GM21786 (cell line): ENCODE results near the gene CD3E.

Experiments used
- ATAC-seq: cut with Tn5 transposase; IDR thresholded peaks from one replicate; pipeline ENCODE4 v1.9.1; 2021; ENCODE audit not compliant: unreplicated experiment

The CD3E gene

DNA sequence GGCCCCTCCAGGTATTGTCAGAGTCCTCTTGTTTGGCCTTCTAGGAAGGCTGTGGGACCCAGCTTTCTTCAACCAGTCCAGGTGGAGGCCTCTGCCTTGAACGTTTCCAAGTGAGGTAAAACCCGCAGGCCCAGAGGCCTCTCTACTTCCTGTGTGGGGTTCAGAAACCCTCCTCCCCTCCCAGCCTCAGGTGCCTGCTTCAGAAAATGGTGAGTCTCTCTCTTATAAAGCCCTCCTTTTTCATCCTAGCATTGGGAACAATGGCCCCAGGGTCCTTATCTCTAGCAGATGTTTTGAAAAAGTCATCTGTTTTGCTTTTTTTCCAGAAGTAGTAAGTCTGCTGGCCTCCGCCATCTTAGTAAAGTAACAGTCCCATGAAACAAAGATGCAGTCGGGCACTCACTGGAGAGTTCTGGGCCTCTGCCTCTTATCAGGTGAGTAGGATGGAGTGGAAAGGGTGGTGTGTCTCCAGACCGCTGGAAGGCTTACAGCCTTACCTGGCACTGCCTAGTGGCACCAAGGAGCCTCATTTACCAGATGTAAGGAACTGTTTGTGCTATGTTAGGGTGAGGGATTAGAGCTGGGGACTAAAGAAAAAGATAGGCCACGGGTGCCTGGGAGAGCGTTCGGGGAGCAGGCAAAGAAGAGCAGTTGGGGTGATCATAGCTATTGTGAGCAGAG, at the start of gene CD3E:
Gene CD3E (plus strand): TSS at position 163 of the 681 bp plus-strand sequence. CDS start 223 bp downstream, at position 386.
- no peak for ATAC-seq

DNA sequence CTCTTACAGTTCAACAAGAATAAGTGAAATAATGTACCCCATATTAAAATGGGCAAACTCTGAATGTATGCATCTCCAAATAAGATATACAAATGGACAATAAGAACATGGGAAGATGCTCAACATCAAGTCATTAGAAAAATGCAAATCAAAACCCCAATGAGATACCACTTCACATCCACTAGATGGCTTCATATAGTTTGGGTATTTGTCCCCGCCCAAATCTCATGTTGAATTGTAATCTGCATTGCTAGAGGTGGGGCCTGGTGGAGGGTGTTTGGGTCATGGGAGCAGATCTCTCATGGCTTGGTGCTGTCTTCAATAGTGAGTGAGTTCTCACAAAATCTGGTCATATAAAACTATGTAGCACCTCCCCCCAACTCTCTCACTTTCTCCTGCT, 46.1 kb upstream of the CD3E start:
- ATAC-seq = no peak

DNA sequence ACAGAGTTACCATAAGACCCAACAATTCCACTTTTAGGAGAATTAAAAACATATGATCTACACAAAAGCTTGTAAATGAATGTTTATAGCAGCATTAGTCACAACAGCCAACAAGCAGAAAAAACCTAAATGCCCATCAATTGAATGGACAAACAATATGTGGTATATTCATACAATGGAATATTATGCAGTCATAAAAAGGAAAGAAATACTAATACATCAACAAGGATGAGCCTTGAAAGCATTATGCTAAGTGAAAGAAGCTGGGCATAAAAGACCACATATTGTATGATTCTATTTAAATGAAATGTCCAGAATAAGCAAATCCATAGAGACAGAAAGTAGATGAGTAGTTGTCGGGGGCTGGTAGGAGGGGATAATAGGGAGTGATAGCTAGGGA, 45.4 kb upstream of the CD3E start:
- ATAC-seq = no peak

DNA sequence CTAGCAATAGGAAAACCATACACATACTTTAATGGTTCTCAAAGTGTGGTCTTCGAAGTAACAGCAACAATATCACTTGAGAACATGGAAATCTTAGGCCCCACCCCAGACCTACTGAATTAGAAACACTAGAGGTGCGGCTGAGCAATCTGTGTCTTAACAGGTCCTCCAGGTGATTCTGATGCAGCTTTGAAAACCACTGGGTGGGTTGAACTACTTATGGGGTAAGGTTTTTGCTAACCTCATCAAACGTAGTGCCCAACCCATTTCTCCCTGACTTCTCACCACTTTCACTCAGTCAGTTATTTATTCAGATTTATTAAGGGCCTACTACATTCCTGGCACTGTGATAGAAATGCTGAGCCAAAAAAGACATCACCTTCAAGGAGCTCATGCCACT, 44.2 kb upstream of the CD3E start:
- no peak for ATAC-seq

DNA sequence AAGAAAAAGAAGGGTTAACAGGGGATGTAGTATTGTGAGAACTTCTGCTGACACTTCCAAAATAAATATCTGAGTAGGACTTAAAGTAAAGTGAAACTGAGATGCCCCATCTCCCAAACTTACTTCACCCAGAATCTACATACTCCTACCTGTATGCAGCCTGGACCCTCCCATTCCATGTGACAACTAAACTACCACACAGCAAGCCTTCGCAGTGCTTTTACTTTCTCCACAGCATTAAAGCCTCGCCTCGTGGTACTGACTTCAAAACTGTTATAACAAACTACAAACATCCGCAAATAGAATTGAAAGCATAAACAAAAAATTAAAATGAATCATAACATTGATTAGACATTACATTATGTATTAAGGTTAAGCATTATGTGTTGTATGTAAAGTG, 41.4 kb upstream of the CD3E start:
- ATAC-seq = no peak

DNA sequence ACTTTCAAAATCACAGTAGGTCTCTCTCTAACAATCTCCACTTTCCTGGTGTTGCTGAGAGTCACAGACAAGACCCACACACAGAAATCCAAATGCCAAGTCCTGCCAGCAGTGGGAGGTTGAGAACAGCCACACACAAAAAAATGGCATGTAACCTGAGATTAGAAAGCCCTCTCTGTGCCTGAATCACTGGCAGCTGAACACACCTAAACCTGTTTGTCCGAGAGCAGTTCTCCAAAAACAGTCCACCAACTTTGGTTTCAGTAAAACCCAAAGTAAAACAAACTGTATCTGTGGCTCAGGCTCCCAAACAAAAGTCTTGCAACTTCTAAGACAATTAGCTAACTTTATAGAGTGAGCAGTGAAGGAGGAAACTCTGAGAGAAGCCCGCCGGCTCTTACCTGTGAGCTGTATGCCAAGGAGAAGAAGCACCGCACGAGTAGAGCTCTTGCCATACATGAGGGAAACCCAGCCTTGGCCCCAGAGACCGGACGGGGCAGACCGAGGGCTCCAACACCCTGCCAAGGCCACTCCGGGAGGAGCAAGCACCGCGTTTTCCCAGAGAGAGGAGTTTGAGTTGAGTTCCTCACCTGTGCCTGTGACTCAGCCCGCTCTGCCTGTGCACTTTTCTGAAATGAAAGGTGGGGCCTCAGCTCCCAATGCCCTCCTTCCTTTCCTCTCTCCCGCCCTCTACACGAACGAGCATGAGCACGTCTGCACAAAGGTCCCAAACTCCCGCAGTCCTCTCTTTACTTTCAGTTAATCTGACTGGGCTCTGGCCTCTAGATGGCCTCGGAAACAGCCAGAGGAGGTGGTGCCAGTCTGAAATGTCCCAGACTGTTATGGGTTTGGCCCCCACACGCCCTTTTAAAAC, 40.6 kb upstream of the CD3E start, which contains the start of gene MPZL2:
Gene MPZL2 (minus strand): TSS at position 603 of the 874 bp plus-strand sequence. CDS start 144 bp downstream, at position 459.
- no peak for ATAC-seq

DNA sequence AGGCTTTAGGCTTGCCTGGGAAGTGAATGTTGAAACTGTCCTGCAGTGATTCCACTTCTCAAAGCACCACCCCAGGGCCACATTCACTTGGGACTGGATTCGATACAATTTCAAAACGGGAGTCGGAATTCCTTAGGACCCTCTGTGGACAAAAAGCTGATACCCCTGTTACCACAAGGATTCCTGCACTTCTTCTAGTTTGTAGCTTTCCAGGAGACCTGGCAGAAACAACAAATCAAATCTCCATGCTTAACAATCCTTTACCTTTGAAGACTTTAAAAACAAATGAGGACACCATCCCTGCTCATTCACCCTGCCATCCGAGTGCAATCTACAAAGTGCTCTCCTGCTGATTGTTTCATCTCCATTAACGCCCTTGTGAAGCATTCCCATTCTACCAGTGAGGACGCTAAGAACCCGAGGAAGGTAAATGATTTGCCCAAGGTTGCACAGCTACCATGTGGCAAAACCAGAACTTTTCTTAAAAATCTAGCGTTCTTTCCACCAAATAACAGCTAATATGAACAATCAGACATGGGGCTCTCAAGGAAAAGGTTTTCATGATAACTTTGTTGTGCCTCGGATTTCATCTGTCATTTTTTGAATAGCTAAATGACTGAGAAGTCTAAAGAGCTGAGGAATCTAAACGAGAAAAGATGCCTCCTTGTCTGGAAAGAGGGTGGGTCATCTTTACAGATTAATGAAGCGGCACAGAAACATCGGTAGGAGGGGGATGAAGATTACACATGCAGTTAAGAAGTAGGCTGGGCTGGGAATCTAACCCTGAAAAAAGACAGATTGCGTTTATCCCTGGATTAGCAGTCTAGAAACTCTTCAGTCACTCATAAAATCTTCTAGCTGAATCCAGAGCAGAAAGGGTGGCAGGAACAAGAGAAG, 39.7 kb upstream of the CD3E start:
- no peak for ATAC-seq

DNA sequence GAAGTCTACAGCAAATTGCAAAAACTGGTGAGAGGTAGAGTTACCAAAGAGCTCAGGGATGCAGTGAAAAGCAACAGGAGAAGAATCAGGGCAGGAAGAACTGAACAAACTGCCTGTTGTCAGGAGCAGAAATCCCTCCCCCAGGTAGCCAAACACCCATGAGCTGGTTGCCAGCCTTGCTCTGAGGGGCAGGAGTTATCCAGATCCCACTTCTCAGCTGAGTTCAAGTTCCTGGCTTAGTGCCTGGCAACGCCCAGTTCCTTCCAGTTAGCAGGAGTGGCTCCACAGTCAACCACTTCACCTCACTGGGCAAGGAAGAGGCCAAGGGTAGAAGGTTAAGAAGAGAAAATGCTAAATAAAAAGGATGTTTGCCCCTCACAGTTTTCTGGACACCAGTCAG, 38.6 kb upstream of the CD3E start:
- no peak for ATAC-seq

DNA sequence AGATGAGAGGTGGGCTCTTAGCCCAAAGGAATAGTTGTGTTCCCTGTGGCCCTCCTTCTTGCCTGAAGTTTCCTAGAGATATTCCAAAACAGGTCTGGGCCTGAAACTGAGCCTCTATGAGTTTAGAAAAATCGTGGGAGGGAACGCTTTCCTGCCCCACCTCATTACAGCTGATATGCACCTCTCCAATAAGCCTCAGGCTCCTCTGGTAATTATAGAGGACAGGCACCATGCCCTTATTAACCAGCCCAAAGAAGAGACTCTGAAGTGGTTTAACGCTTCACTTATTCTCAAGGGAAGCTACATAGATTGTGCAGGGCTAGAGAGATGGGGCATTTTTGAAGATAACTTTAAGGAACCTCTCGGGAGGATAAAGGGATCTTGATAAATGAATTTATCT, 37.0 kb upstream of the CD3E start:
- no peak for ATAC-seq

DNA sequence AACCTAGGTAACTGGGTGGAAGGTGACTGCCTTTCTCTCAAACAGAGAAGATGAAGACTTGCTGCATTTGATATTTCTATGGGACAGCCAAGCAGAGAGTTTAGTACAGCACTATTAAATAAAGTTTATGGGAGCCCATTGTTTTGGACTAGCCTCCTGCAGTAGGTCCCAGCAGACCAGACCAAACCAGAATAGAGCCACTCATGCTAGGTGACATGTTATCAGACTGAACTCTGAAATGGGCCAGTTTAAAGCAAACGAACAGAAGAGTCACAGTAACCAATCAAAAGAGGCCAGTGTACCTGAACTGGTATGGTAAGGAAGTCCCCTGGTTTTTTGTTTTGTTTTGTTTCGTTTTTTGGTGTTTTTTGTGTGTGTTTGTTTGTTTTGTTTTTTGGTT, 32.5 kb upstream of the CD3E start:
- ATAC-seq = no peak

DNA sequence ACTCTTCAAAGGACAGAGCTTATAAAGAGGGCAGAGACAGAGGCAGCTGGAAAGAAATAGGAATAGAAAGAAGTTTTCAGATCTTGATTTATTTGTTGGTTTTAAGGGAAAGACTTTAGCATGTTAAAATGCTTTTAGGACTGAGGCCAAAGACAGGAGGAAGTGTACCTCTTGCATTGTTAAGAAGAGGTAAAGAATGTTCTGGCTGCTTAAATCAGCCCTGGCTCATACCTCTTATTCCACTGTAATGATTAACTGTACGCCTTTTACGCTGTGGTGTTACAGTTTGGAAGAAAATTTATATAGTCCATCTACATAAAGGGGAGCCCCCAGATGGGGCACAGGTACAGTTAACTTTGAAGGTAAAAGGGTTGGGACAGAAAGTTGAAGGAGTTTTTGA, 30.3 kb upstream of the CD3E start:
- no peak for ATAC-seq

DNA sequence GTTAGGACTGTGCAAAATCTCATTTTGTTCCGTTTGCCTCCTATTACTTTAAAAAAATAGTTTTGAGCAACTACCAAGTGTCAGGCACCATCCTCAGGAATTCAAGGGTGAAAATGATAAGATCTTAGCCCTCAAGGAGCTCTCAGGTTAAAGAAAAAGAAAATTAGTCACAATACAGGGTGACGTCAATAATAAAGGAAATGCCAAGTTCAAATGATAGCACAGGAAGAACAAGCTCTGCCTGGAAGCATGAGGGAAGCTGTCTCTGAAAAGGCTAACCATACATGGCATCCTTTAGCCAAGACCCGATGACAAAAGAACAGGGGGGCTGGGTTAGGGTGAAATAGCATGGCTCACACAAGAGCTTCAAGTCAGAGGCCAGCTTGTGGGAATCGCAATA, 29.4 kb upstream of the CD3E start:
- ATAC-seq = no peak

DNA sequence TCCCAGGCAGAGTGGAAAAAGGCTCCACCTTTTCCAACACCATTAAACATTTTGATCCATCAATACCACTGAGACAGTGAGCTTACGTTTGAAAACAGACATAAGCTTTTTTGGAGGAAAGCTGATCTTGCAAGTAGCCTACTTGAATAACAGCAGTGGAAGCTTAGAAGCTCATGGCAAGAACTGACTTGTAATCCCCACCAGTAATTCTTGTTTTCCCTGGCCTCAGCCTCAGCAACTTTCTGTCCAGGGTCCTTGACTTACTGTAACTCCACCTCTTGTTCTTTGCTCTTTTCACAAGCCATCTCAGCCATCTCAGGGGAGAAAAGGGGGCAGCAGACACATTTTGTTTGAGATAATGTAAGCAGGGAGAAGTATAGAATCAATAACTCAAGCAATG, 28.1 kb upstream of the CD3E start:
- no peak for ATAC-seq

DNA sequence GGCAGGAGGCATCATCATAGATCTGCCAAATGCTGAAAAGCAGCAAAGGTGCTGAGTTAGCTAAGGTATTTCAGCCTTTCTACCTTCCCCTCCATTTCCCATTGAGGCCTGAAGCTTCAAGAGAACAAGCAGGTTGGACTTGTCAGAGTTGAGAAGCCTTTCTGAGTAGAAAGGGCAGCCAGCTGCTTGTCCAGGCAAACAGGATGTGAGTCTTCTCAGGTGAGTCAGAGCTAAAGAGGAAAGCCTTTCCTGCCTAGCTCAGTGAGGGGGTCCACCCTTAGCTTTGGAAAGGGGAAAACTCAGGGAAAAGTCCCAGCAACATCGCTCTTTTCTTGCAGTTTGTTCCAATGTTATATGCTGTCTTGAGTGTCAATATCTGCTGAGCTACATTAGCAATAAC, 27.2 kb upstream of the CD3E start:
- no peak for ATAC-seq

DNA sequence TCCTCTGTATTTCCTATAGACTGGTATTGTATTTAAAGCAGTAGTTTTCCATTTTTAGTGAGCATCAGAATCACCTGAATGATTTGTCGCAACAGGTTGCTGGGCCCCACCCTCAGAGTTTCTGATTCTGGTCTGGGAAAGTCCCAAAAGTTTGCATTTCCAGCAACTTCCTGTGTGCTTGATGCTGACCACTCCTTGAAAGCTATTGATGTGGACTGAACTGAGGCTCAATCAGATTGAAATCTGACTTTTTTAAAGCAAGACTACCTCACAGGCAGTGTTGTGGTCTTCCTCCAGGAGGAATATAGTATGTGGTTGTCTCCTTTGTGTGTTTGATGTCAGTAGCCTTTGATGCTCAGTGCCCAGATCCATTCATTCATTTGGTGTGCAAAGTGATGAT, 23.2 kb upstream of the CD3E start:
- ATAC-seq = no peak

DNA sequence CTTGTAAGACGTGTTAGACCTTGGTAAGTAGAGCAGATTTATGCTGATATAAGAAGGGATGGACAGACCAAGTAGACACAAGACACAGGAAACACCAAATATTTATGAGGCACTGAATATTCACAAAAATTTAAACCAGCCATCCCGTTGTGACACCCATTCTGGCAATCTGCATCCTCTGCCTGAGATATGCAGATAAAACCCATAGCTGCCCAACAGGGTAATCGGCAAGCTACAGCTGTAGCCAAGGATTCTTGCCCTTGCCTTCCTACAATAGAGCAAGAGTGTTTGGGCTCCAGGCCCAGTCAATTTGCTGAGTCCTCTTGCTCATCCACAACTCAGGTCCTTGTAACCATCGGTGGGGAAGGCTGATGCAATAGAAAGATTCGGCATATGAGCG, 21.9 kb upstream of the CD3E start:
- ATAC-seq = no peak

DNA sequence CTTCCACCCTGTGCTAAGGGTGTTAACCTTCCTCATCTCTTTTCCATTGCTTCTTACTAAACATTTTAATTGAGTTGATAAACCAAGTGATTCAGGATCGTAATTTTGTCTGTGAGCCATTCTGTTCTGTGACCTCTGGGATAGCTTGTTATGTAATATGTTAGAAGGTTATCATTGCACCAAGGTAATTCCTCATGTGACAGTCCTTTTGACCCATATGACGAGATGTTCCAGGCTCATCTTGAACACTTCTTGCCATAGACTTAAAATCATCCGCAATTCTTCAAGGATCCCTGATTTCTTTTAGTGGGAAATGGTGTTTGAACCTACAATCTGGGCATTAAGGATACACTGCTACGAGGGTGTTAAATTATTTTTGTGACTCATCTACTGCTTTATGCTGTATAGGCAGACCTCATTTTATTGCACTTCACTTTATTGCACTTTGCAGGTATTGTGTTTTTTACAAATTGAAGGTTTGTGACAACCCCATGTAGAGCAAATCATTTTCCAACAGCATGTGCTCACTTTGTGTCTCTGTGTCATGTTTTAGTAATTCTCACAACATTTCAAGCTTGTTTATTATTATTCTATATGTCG, 21.4 kb upstream of the CD3E start:
- no peak for ATAC-seq

DNA sequence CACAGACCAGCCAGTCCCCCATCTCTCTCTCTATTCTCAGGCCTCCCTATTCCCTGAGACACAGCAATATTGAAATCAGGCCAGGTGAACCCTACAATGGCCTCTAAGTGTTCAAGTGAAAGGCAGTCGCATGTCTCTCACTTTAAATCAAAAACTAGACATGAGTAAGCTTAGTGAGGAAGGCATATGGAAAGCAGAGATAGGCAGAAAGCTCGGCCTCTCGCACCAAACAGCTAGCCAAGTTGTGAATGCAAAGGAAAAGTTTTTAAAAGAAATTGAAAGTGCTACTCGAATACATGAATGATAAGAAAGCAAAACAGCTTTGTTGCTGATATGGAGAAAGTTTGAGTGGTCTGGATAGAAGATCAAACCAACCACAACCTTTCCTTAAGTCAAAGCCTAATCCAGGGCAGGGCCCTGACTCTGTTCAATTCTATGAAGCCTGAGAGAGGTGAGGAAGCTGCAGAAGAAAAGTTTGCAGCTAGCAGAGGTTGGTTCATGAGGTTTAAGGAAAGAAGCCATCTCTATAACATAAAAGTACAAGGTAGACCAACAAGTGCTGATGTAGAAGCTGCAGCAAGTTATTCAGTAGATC, 20.7 kb upstream of the CD3E start:
- no peak for ATAC-seq

DNA sequence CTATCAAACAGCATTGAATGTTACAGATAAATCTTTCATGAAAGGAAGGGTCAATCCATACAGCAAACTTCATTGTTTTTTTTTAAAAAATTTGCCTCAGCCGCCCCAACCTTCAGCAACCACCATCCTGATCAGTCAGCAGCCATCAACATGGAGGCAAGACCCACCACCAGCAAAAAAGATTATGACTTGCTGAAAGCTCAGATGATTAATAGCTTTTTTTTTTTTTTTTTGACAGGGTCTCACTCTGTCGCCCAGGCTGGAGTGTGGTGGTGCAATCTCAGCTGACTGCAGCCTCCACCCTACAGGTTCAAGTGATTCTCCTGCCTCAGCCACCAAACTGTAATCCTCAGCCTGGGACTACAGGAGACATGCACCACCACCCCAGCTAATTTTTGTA, 18.0 kb upstream of the CD3E start:
- no peak for ATAC-seq

DNA sequence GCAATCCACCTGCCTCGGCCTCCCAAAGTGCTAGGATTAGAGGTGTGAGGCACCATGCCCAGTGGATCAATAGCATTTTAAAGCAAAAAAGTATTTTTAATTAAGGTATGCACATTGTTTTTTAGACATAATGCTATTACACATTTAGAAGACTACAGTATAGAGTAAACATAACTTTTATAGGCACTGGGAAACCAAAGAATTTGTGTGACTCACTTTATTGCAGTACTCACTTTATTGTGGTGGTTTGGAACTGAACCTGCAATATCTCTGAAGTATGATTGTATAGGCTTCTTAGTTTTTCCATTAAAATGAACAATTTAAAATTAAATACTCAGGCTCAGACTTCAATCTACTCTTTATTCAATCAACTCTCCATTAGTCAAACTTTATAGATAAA, 17.5 kb upstream of the CD3E start:
- ATAC-seq = no peak

DNA sequence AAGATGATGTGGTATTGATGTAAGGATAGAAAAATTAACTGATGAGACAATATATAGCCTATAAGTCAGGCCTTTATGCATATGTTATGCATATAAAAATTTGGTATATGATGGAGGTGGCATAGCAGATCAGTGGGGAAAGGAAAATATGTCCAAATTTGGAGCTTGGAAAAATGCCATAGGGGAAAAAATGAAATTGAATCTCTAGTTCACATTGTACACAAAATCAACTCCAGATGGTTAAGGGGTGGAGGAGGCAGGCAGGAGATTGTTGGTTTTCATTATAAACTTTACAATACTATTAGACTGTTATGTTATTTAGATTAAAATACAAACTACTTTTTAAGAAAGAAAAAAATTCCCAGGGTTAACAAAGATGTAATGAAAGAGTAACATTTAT, 15.1 kb upstream of the CD3E start:
- no peak for ATAC-seq
